SKM-1 treated with dmso at 0.1 percent for 144 hours (cell line): ENCODE data around the gene SNRPA1.
A peak's percentile ranks its signal among the peaks of the same experiment; 100 is the strongest.
"Not testable (repeated sequence)": the region's sequence is repeated elsewhere in the genome, so short reads cannot be mapped to it uniquely, and the experiment has no call there.

Source experiments
- DNase-seq: peaks from one replicate; lab custom pipeline; 2025; ENCODE audit not compliant: unreplicated experiment; lab: John Stamatoyannopoulos, UW

The SNRPA1 gene

GRCh38 chr15:101296418-101297405 is 1.7 kb upstream of the SNRPA1 start:
- no peak for DNase-seq

GRCh38 chr15:101295607-101296161 is 636 bp upstream of the SNRPA1 start:
- DNase-seq = no peak

GRCh38 chr15:101293122-101293521 is 1.9 kb downstream of the SNRPA1 start:
- no peak for DNase-seq

GRCh38 chr15:101288905-101289513 is 6.0 kb downstream of the SNRPA1 start:
- DNase-seq = peak; percentile 57

- not testable (repeated sequence) for DNase-seq
Observed at GRCh38 chr15:101287342-101287741, 7.7 kb downstream of the SNRPA1 start.

GRCh38 chr15:101286471-101287114 is 8.5 kb downstream of the SNRPA1 start:
- DNase-seq = no peak

- DNase-seq = no peak
Observed at GRCh38 chr15:101283931-101284330, 11.1 kb downstream of the SNRPA1 start.

- DNase-seq = no peak
Observed at GRCh38 chr15:101280007-101280406, 15.0 kb downstream of the SNRPA1 start.

GRCh38 chr15:101277943-101278564 is 17.0 kb downstream of the SNRPA1 start:
- DNase-seq = no peak

GRCh38 chr15:101277038-101277822 is 17.8 kb downstream of the SNRPA1 start, which contains the start of gene SELENOS:
Gene SELENOS (minus strand): TSS chr15:101277485. CDS start chr15:101277417, 68 bp downstream.
- peak; percentile 83 for DNase-seq

GRCh38 chr15:101276501-101277037 is 18.5 kb downstream of the SNRPA1 start:
- peak; percentile 32 for DNase-seq

GRCh38 chr15:101275018-101275417 is 20.0 kb downstream of the SNRPA1 start:
- no peak for DNase-seq

GRCh38 chr15:101273534-101273933 is 21.5 kb downstream of the SNRPA1 start:
- DNase-seq = no peak

GRCh38 chr15:101272584-101272983 is 22.5 kb downstream of the SNRPA1 start:
- no peak for DNase-seq

- no peak for DNase-seq
Observed at GRCh38 chr15:101269479-101270223, 25.4 kb downstream of the SNRPA1 start.

- no peak for DNase-seq
Observed at GRCh38 chr15:101267320-101268104, 27.5 kb downstream of the SNRPA1 start.

GRCh38 chr15:101266787-101267186 is 28.3 kb downstream of the SNRPA1 start:
- no peak for DNase-seq

- DNase-seq = no peak
Observed at GRCh38 chr15:101266034-101266433, 29.0 kb downstream of the SNRPA1 start.
